ENCODE measurements around the gene UPB1. TPM values are rescaled to one million over a fixed set of nuclear protein-coding genes. Genes with fewer than 3 reads are reported as not detected.

The UPB1 gene
- total RNA-seq, 1 experiment from 2014 or later = not detected

DNA sequence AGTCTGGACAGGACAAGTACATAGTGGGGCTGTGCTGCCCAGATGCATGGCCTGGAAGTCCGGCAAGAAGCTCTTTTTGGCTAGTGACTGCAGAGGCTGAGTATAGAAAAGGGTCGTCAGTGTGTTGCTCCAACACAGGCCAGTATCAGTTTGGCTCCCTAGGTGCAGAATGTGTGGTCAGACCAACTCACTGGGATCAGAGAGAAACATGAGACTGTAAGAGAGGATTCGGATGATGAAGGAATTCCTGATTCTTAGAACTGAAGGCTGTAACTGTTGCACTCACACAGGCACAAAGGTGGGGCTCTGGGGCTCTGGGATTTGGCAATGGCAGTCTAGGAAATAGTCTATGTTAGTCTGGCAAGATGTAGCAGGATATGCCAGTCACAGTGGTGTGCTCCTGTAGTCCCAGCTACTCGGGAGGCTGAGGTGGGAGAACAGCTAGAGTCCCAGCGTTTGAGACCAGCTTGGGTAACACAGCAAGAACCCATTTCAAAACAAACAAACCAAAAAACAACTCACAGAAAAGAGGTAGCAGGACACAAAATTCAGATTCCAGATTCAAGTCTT, 11.1 kb upstream of the UPB1 start:
- ChIA-PET POLR2A (interaction anchor here (0.7 kb wide), 1 partner anchor 10 kb away, joined by 3 read pairs; no protein-coding TSS in a partner anchor), CTCF (interaction anchor here (0.6 to 1.4 kb wide), 3 partner anchors 61 to 1144 kb away, joined by 3 to 4 read pairs (median 3); no protein-coding TSS in a partner anchor)
- H3K27ac Mint-ChIP-seq (ENCODE audit: low read depth, unreplicated experiment) = no peak overlapping the region
- H3K4me3 Mint-ChIP-seq (ENCODE audit: unreplicated experiment) = no peak overlapping the region
- H3K9me3 Mint-ChIP-seq (ENCODE audit: unreplicated experiment) = no peaks in the 10 kb centered on the region
- no TSS peak for BruUV-seq (replicated peaks)
- H3K27me3 Mint-ChIP-seq (ENCODE audit: insufficient read depth, unreplicated experiment) = no peaks in the 10 kb centered on the region
- peaks cover 30% of the 10 kb centered on the region for H3K4me1 Mint-ChIP-seq (ENCODE audit: insufficient read depth, unreplicated experiment)
- TF ChIP-seq, protein P1, sequence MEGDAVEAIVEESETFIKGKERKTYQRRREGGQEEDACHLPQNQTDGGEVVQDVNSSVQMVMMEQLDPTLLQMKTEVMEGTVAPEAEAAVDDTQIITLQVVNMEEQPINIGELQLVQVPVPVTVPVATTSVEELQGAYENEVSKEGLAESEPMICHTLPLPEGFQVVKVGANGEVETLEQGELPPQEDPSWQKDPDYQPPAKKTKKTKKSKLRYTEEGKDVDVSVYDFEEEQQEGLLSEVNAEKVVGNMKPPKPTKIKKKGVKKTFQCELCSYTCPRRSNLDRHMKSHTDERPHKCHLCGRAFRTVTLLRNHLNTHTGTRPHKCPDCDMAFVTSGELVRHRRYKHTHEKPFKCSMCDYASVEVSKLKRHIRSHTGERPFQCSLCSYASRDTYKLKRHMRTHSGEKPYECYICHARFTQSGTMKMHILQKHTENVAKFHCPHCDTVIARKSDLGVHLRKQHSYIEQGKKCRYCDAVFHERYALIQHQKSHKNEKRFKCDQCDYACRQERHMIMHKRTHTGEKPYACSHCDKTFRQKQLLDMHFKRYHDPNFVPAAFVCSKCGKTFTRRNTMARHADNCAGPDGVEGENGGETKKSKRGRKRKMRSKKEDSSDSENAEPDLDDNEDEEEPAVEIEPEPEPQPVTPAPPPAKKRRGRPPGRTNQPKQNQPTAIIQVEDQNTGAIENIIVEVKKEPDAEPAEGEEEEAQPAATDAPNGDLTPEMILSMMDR (IDR thresholded peaks at IDR 0.05; ENCODE audit: unreplicated experiment) = no peak
- no peaks in the 10 kb centered on the region for H3K36me3 Mint-ChIP-seq (ENCODE audit: insufficient read depth, unreplicated experiment)
- no peak for DNase-seq (ENCODE audit: unreplicated experiment)
- intact Hi-C loops (cut with micrococcal nuclease) = no loop called here

DNA sequence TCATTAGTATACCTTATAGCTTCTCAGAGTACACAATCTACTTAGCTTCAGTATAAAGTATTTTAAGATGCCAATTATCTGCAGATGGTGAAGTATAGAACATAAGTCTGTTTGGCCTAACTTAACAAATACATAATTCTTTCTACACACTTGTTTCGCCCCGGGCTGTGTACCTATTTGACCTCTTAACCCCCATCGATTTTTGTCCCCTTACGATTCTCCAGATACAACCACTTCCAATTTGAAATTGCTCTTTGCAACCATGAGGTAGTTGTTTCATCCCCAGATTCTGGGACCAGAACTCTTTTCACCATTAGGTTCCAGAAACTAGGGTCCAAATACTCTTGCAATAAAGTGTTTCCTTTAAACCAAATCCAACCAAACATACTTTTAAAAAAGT, 10.0 kb upstream of the UPB1 start:
- ChIA-PET POLR2A (no interaction called here), CTCF (interaction anchor here (1.4 kb wide), 1 partner anchor 63 kb away, joined by 4 read pairs; no protein-coding TSS in a partner anchor)
- DNase-seq (ENCODE audit: unreplicated experiment) = no peak
- H3K4me3 Mint-ChIP-seq (ENCODE audit: unreplicated experiment) = no peak overlapping the region
- BruUV-seq (replicated peaks) = no TSS peak
- H3K4me1 Mint-ChIP-seq (ENCODE audit: insufficient read depth, unreplicated experiment) = peaks cover 30% of the 10 kb centered on the region
- H3K9me3 Mint-ChIP-seq (ENCODE audit: unreplicated experiment) = no peaks in the 10 kb centered on the region
- no peaks in the 10 kb centered on the region for H3K36me3 Mint-ChIP-seq (ENCODE audit: insufficient read depth, unreplicated experiment)
- no peak overlapping the region for H3K27ac Mint-ChIP-seq (ENCODE audit: low read depth, unreplicated experiment)
- TF ChIP-seq, protein P1 (IDR thresholded peaks at IDR 0.05; ENCODE audit: unreplicated experiment) = no peak
- intact Hi-C loops (cut with micrococcal nuclease) = no loop called here
- no peaks in the 10 kb centered on the region for H3K27me3 Mint-ChIP-seq (ENCODE audit: insufficient read depth, unreplicated experiment)

DNA sequence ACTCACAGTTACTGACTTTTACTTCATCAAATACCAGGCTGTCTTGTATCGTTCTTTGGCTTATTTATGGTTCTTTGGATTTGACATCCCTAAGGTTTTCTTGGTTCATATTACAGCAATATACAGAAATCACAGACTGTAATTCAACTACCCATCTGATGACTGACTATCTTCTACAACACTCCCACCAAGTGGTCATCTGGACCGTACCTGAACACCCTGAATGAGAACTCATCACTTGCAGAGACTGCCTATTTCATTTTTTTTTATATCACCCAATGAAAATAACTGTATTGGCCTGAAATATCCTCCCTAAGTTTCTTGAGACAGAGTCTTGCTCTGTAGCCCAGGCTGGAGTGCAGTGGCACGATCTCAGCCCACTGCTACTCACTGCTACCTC, 9.5 kb upstream of the UPB1 start:
- no peak for DNase-seq (ENCODE audit: unreplicated experiment)
- TF ChIP-seq, protein P1 (IDR thresholded peaks at IDR 0.05; ENCODE audit: unreplicated experiment) = no peak
- Mint-ChIP-seq H3K9me3 (ENCODE audit: unreplicated experiment) (no peaks in the 10 kb centered on the region), H3K4me3 (ENCODE audit: unreplicated experiment) (no peak overlapping the region), H3K27me3 (ENCODE audit: insufficient read depth, unreplicated experiment) (no peaks in the 10 kb centered on the region), H3K27ac (ENCODE audit: low read depth, unreplicated experiment) (no peak overlapping the region), H3K4me1 (ENCODE audit: insufficient read depth, unreplicated experiment) (peaks cover 30% of the 10 kb centered on the region), H3K36me3 (ENCODE audit: insufficient read depth, unreplicated experiment) (no peaks in the 10 kb centered on the region)
- ChIA-PET POLR2A (interaction anchor here (1.4 kb wide), 1 partner anchor 11 kb away, joined by 5 read pairs; no protein-coding TSS in a partner anchor), CTCF (interaction anchor here (1.2 to 2.3 kb wide), 3 partner anchors 20 to 63 kb away, joined by 3 to 12 read pairs (median 4); no protein-coding TSS in a partner anchor)
- intact Hi-C loops (cut with micrococcal nuclease) = no loop called here
- no TSS peak for BruUV-seq (replicated peaks)

DNA sequence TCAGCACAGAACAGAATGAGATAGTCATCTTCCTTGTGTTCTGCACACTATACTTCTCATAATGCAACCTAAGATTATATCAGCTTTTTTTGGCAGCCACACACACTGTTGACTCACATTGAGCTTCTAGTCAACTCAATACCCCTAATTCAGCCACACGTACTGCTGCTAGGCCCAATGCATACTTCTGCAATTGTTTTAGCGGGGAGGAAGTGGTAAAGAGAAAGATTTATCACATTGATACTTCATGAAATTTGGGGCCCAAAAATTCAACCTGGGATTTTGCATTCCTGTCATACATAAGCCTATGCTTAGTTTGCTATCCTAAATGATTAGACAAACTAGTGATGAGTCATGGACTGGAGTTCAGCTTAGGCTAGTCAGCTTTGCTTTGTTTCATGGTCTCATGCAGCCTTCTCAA, 8.6 kb upstream of the UPB1 start:
- intact Hi-C loops (cut with micrococcal nuclease) = no loop called here
- Mint-ChIP-seq H3K27ac (ENCODE audit: low read depth, unreplicated experiment) (no peak overlapping the region), H3K27me3 (ENCODE audit: insufficient read depth, unreplicated experiment) (no peaks in the 10 kb centered on the region), H3K36me3 (ENCODE audit: insufficient read depth, unreplicated experiment) (no peaks in the 10 kb centered on the region), H3K4me3 (ENCODE audit: unreplicated experiment) (no peak overlapping the region), H3K9me3 (ENCODE audit: unreplicated experiment) (no peaks in the 10 kb centered on the region), H3K4me1 (ENCODE audit: insufficient read depth, unreplicated experiment) (peaks cover 30% of the 10 kb centered on the region)
- DNase-seq (ENCODE audit: unreplicated experiment) = peak; percentile 79
- no TSS peak for BruUV-seq (replicated peaks)
- TF ChIP-seq, protein P1 (IDR thresholded peaks at IDR 0.05; ENCODE audit: unreplicated experiment) = no peak
- CTCF ChIA-PET = interaction anchor here (1.2 to 2.3 kb wide), 3 partner anchors 19 to 39 kb away, joined by 3 to 12 read pairs (median 4); no protein-coding TSS in a partner anchor
- POLR2A ChIA-PET = interaction anchor here (0.7 to 1.4 kb wide), 7 partner anchors 10 to 476 kb away, joined by 3 to 5 read pairs (median 3); partner anchors contain the start of gene GUCD1
